ELR (cell line): ENCODE results near the gene NPFFR1.
"Not testable (repeated sequence)": the region's sequence is repeated elsewhere in the genome, so short reads cannot be mapped to it uniquely, and the experiment has no call there.

ENCODE experiments used
- DNase-seq: peaks from one replicate; pipeline ENCODE4 v3.0.0-alpha.2; 2015; ENCODE audit warnings: low read depth

Gene NPFFR1

DNA sequence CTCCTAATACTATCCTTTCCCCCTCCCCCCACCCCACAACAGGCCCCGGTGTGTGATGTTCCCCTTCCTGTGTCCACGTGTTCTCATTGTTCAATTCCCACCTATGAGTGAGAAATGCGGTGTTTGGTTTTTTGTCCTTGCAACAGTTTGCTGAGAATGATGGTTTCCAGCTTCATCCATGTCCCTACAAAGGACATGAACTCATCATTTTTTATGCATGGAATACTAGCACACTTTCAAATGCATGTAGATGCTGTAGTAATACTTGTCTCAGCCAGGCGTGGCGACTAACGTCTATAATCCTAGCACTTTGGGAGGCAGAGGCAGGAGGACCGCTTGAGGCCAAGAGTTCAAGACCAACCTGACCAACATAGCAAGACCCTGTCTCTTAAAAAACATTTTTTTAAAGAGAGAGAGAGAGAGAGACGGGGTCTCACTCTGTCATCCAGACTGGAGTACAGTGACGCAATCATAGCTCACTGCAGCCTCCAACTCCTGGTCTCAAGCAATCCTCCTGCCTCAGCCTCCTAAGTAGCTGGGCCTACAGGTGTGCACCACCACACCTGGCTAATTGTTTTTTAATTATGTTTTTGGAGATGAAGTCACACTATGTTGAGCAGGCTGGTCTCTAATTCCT is 60.9 kb downstream of the NPFFR1 start:
- not testable (repeated sequence) for DNase-seq

DNA sequence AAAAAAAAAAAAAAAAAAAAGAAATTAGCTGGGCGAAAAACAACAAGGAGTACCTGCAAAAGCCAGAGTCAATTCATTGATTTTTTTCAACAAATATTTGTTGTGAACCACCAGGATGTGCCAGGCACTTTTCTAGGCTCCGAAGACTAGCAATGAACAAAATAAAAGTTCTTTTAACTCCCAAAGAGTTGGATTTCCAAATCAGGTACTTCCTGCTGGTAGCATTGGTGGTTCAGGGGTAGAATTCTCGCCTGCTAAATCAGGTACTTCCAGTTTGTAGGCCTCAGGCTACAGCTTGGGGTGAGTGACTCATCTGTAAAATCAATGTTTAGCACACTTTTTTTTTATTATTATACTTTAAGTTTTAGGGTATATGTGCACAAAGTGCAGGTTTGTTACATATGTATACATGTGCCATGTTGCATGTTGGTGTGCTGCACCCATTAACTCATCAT is 61.4 kb downstream of the NPFFR1 start:
- peak; percentile 55 for DNase-seq

DNA sequence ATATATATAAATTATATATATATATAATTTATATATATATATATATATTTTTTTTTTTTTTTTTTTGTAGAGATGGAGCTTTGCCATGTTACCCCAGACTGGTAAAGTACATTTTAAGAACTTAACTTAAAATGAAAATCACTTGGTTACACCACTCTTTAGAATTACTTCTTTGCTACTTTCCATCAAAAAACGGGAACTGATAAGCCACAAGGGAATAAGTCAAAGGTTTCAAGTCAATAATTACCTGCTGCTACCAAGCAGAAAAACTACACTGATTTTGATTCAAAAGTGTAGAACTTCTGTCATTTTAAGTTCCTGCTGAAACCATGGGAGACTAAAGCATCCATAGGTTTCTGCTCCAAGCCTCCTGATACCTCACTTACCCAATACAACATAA is 62.8 kb downstream of the NPFFR1 start:
- DNase-seq: no peak

DNA sequence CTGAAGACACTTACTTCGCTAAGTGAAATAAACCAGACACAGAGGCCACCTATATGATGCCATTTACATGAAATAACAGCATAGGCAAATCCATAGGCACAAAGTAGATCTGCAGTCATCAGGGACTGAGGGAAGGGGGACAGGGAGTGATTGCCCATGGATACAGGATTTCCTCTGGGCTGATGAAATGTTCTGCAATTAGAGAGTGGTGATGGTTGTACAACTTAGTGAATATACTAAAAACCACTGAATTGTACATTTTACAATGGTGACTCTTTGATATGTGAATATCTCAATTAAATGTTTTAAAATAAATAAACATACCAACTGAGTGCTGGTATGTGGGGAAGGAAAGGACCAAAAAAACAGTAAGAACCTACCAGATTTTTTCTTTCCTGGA is 70.9 kb downstream of the NPFFR1 start:
- no peak for DNase-seq

DNA sequence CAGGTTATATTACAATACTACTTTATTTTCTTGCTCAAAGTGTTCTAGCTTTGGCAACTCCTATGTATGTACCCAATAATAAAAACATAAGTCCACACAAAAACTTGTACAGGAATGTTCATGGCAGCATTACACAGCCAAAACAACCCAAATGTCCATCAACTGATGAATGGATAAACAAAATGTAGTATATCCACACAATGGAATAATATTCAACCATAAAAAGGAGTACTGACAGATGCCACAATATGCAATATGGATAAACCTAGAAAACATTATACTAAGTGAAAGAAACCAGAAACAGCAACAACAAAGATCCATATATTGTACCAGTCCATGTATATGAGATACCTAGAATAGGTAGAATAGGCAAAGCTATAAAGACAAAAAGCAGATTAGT is 71.5 kb downstream of the NPFFR1 start:
- no peak for DNase-seq

DNA sequence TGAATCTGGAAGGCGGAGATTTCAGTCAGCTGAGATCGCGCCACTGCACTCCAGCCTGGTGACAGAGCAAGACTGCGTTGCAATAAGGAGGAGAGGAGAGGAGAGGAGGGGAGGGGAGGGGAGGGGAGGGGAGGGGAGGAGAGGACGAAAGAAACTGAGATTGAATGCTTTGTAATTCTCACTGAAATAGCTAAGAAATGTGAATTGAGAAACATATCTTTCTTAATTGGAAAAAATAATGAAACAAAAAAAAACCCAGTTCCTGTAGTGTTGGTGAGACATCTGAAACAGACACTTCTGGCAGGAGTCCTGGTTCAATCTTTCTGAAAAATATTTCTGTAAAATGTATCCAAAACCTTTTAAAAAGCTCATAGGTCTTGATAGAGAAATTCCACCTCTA is 77.0 kb downstream of the NPFFR1 start:
- DNase-seq: no peak

DNA sequence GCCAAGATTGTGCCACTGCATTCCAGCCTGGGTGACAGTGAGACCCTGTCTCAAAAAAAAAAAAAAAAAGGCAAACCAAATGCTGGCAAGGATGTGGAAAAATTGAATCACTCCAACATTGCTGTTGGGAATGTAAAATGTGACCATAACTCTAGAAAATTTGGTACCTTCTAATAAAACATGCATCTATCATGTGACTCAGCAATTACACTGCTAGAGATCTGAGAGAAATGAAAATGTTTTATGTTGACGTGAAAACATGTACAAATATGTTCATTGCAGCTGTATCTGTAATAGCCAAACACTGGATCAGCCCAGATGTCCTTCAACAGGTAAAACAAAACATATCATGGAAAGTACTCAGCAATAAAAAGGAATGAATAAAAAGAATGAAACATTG is 82.7 kb downstream of the NPFFR1 start:
- DNase-seq: no peak

DNA sequence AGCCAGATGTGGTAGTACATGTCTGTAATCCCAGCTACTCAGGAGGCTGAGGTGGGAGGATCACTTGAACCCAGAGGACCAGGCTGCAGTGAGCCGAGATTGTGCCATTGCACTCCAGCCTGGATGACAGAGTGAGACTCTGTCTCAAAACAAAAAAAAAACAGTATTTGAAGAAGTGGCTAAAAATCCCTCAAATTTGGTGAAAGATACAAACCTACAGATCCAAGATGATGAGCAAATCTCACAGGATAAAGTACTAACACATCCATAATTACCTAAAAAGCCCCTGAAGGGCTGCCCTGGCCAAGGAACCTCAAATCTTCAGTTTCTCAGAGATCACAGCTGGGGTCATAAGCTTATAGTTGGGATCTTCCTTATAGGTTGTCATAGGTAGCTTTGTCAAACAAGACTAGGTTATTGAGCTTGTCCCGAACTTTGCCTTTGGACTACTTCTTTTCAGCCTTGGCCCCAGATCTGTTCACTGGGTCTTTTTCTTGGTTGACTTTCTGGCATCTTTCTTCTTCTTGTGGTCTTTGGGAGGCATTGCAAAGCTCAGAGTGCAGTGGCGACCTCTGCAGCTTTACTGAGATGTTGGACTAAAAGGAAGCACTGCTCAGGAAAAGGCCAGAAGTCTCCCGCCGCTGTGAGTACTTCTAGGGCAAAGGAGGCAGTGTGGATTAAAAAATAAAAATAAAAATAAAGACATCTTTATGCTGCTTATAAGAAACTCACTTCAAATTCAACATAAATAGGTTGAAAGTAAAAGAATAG is 84.9 kb downstream of the NPFFR1 start:
- DNase-seq: no peak
